PC-3 (cell line): Measurements from ENCODE around the gene TBXA2R. TPM values are rescaled to one million over a fixed set of nuclear protein-coding genes. Genes with fewer than 3 reads are reported as not detected.
"Not testable (repeated sequence)": the region's sequence is repeated elsewhere in the genome, so short reads cannot be mapped to it uniquely, and the experiment has no call there.

Source experiments
- ATAC-seq: fragments of 200-7000 bp; cut with Tn5 transposase; 2 replicates; pipeline ENCODE4 v1.9.1; 2020; ENCODE audit warnings: mild to moderate bottlenecking, moderate library complexity
- BruUV-seq: library from RNA; stranded (reverse); fragments of 400-500 nt; replicated peaks from 2 replicates; lab custom pipeline; 2021; lab: Mats Ljungman, UMichigan
- CTCF ChIA-PET: fragments of 300-600 bp; sonication (Branson Sonifier 250); formaldehyde crosslinking; loops from one replicate; lab custom pipeline; 2022; ENCODE audit warnings: antibody characterized with exemption; lab: Charles Lee
- POLR2A ChIA-PET: fragments of 300-600 bp; sonication (Branson Sonifier 250); formaldehyde crosslinking; loops from one replicate; lab custom pipeline; 2022; ENCODE audit warnings: antibody characterized with exemption; ENCODE audit not compliant: unreplicated experiment; lab: Charles Lee
- DNase-seq: peaks from one replicate; pipeline ENCODE4 v3.0.0-alpha.2; 2015
- H2AFZ ChIP-seq: fragments of 300-600 bp; sonication (generic); 2 replicates; pipeline ENCODE4 v1.6.0; 2016; ENCODE audit warnings: antibody characterized with exemption, low read length
- H3F3A ChIP-seq: fragments of 300-600 bp; sonication (generic); one replicate; pipeline ENCODE4 v1.6.0; 2017; ENCODE audit warnings: antibody characterized with exemption, low read length, control low read depth, mild to moderate bottlenecking; ENCODE audit not compliant: unreplicated experiment
- H3K27ac ChIP-seq: fragments of 300-600 bp; sonication (generic); 2 replicates; pipeline ENCODE4 v1.5.1; 2016; ENCODE audit warnings: mild to moderate bottlenecking, low read length
- H3K27me3 ChIP-seq: fragments of 300-600 bp; sonication (generic); 2 replicates; pipeline ENCODE4 v1.6.1; 2016; ENCODE audit warnings: low read length, mixed read lengths
- H3K36me3 ChIP-seq: fragments of 300-600 bp; sonication (generic); 2 replicates; pipeline ENCODE4 v1.6.1; 2016; ENCODE audit warnings: low read depth, mixed run types, low read length, mixed read lengths
- H3K4me1 ChIP-seq: fragments of 300-600 bp; sonication (generic); 2 replicates; pipeline ENCODE4 v1.5.1; 2016; ENCODE audit warnings: low read length; ENCODE audit not compliant: insufficient read depth
- H3K4me2 ChIP-seq: fragments of 300-600 bp; sonication (generic); 2 replicates; pipeline ENCODE4 v1.6.0; 2016; ENCODE audit warnings: low read length
- H3K4me3 ChIP-seq: fragments of 300-600 bp; sonication (generic); 2 replicates; pipeline ENCODE4 v1.5.1; 2016; ENCODE audit warnings: mild to moderate bottlenecking, low read length, mixed read lengths
- H3K79me2 ChIP-seq: fragments of 300-600 bp; sonication (generic); 2 replicates; pipeline ENCODE4 v1.6.1; 2017; ENCODE audit warnings: low read length, mixed read lengths
- H3K9ac ChIP-seq: fragments of 300-600 bp; sonication (generic); 2 replicates; pipeline ENCODE4 v1.6.0; 2016; ENCODE audit warnings: mild to moderate bottlenecking, low read length
- H3K9me2 ChIP-seq: fragments of 300-600 bp; sonication (generic); replicated peaks from 2 replicates; pipeline ENCODE4 v1.6.1; 2016; ENCODE audit warnings: mixed run types, low read length, mixed read lengths
- H3K9me3 ChIP-seq: fragments of 300-600 bp; sonication (generic); 2 replicates; pipeline ENCODE4 v1.6.1; 2016; ENCODE audit warnings: low read length, mixed read lengths
- H4K20me1 ChIP-seq: fragments of 300-600 bp; sonication (generic); 2 replicates; pipeline ENCODE4 v1.6.1; 2016; ENCODE audit warnings: low read length, mixed read lengths
- CTCF ChIP-seq: fragments of 300-600 bp; sonication (generic); conservative IDR thresholded peaks from 2 replicates; pipeline ENCODE4 v1.5.1; 2017; ENCODE audit warnings: antibody characterized with exemption, low read depth, mild to moderate bottlenecking, low read length
- EZH2 ChIP-seq: fragments of 300-600 bp; sonication (generic); IDR thresholded peaks from one replicate; pipeline ENCODE4 v1.6.1; 2017; ENCODE audit warnings: antibody characterized with exemption, mild to moderate bottlenecking, low read length; ENCODE audit not compliant: unreplicated experiment
- EZH2phosphoT487 ChIP-seq: fragments of 300-600 bp; sonication (generic); IDR thresholded peaks from 2 replicates; pipeline ENCODE4 v1.6.1; 2018; ENCODE audit warnings: mild to moderate bottlenecking, antibody characterized with exemption, low read length, borderline replicate concordance
- intact Hi-C: fragments of 100-400 bp; cut with micrococcal nuclease; formaldehyde crosslinking; loops from 2 replicates; pipeline ENCODE4 v1.9.0; 2023
- total RNA-seq: library from RNA; depleted of rRNA; stranded (reverse); fragments of >200 nt; gene quantifications from 2 replicates; pipeline ENCODE4 v1.2.3, GENCODE V29; 2014

The TBXA2R gene
- total RNA-seq, 1 experiment from 2014 or later, result 0.77 TPM

DNA sequence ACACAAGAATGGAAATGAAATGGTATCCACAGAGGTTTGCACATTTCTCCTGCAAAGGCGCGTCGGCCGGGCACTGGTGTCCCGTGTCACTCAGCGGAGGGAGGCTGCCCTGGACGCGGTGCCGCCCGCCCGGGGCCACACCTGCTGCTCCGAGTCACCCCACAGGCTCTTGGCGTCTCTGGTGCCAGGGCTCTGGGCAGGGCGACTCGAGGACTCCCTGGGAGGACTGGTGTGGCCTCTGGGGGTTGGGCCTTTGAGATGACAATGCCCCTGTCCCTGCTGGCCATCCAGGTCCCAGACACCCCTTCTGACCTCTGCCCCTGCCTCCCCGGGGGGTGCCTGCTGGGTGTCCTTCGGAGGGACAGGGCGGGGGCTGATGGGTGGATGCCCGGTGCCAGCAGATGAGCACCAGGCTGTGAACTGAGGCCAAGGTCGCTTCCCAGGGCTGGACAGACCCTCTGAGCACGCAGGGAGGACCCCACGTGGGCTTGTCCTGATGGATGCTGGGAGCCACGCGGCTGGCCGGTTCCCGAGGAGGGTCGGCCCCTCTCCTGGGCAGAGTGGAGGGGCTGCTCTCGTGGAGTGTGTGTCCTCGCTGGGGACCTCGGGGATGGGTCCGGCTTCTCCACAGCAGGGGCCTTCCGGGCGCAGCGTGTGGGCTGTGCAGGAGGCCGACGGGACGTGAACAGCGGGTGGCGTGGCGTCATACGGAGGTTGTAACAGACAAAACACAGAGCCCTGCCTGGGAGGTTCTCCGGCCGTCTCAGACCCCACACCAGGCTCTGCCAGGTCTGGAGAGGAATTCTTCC, 24.6 kb upstream of the TBXA2R start:
- POLR2A ChIA-PET, result no interaction called here
- H3K27me3 ChIP-seq, result no peaks in the 10 kb centered on the region
- intact Hi-C loops, result no loop called here
- no peak overlapping the region for H3K9ac ChIP-seq
- no peak overlapping the region for H3K4me2 ChIP-seq
- no peak overlapping the region for H2AFZ ChIP-seq
- BruUV-seq, result no TSS peak
- H3K9me2 ChIP-seq, result no peaks in the 10 kb centered on the region
- DNase-seq (no peak), ATAC-seq (no peak)
- CTCF ChIA-PET, result no interaction called here
- H3F3A ChIP-seq, result no peaks in the 10 kb centered on the region
- H3K27ac ChIP-seq, result no peak overlapping the region
- TF ChIP-seq CTCF (no peak), EZH2 (no peak), EZH2phosphoT487 (no peak)
- no peaks in the 10 kb centered on the region for H3K4me1 ChIP-seq
- no peak overlapping the region for H3K4me3 ChIP-seq
- H3K9me3 ChIP-seq, result no peaks in the 10 kb centered on the region
- no peaks in the 10 kb centered on the region for H3K36me3 ChIP-seq
- H4K20me1 ChIP-seq, result no peaks in the 10 kb centered on the region
- H3K79me2 ChIP-seq, result peaks cover 2% of the 10 kb centered on the region

GRCh38 chr19:3628766-3629165, 22.1 kb upstream of the TBXA2R start:
- H3K27me3 ChIP-seq, H3K4me3 ChIP-seq, H3K4me2 ChIP-seq, H2AFZ ChIP-seq, H3K4me1 ChIP-seq, H3K9me2 ChIP-seq, BruUV-seq, H3K36me3 ChIP-seq, intact Hi-C loops, ATAC-seq, H3F3A ChIP-seq, H3K9ac ChIP-seq, CTCF ChIA-PET, DNase-seq, H3K9me3 ChIP-seq, H3K27ac ChIP-seq, H4K20me1 ChIP-seq: not testable (repeated sequence)
- peaks cover 27% of the 10 kb centered on the region for H3K79me2 ChIP-seq
- POLR2A ChIA-PET, result interaction anchor here (0.6 kb wide), 1 partner anchor 28 kb away, joined by 4 read pairs; no protein-coding TSS in a partner anchor

GRCh38 chr19:3627351-3627723, 20.7 kb upstream of the TBXA2R start:
- no peaks in the 10 kb centered on the region for H3K9me2 ChIP-seq
- H3K27me3 ChIP-seq, result no peaks in the 10 kb centered on the region
- POLR2A ChIA-PET, result interaction anchor here (0.5 kb wide), 2 partner anchors 31 to 206 kb away, joined by 3 read pairs; no protein-coding TSS in a partner anchor
- no peaks in the 10 kb centered on the region for H3F3A ChIP-seq
- TF ChIP-seq CTCF (no peak), EZH2 (no peak), EZH2phosphoT487 (no peak)
- TSS peak; percentile 89 for BruUV-seq
- H3K4me3 ChIP-seq, result no peak overlapping the region; the same call in 1 of the 2 replicates
- intact Hi-C loops, result no loop called here
- peaks cover 27% of the 10 kb centered on the region for H3K79me2 ChIP-seq
- ATAC-seq (no peak), DNase-seq (no peak)
- peaks cover 5% of the 10 kb centered on the region; the same call in 1 of the 2 replicates for H3K4me1 ChIP-seq
- H4K20me1 ChIP-seq, result no peaks in the 10 kb centered on the region
- H2AFZ ChIP-seq, result peak overlapping the region; percentile 56
- CTCF ChIA-PET, result no interaction called here
- no peak overlapping the region for H3K9ac ChIP-seq
- no peaks in the 10 kb centered on the region for H3K36me3 ChIP-seq
- peak overlapping the region; percentile 96 for H3K4me2 ChIP-seq
- no peak overlapping the region for H3K27ac ChIP-seq
- H3K9me3 ChIP-seq, result no peaks in the 10 kb centered on the region
